Measurements from ENCODE around the gene PP2D1.

GRCh38 chr3:20028905-20029331 lies 16.9 kb upstream of the PP2D1 start:
- TF ChIP-seq, protein P1, sequence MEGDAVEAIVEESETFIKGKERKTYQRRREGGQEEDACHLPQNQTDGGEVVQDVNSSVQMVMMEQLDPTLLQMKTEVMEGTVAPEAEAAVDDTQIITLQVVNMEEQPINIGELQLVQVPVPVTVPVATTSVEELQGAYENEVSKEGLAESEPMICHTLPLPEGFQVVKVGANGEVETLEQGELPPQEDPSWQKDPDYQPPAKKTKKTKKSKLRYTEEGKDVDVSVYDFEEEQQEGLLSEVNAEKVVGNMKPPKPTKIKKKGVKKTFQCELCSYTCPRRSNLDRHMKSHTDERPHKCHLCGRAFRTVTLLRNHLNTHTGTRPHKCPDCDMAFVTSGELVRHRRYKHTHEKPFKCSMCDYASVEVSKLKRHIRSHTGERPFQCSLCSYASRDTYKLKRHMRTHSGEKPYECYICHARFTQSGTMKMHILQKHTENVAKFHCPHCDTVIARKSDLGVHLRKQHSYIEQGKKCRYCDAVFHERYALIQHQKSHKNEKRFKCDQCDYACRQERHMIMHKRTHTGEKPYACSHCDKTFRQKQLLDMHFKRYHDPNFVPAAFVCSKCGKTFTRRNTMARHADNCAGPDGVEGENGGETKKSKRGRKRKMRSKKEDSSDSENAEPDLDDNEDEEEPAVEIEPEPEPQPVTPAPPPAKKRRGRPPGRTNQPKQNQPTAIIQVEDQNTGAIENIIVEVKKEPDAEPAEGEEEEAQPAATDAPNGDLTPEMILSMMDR (IDR thresholded peaks at IDR 0.05; ENCODE audit: low read depth, low read length), result no peak
- TF ChIP-seq EZH2phosphoT487 (IDR thresholded peaks at IDR 0.05; ENCODE audit: low read depth), result no peak
